HG03108 (cell line): Measurements from ENCODE around the gene COPS9.

Experiments
- ATAC-seq: cut with Tn5 transposase; IDR thresholded peaks from one replicate; pipeline ENCODE4 v1.9.1; 2021; ENCODE audit warnings: moderate library complexity; ENCODE audit not compliant: unreplicated experiment

COPS9 gene

GRCh38 chr2:240166761-240167587 lies 30.9 kb upstream of the COPS9 start:
- ATAC-seq = no peak

GRCh38 chr2:240166191-240166590 lies 30.1 kb upstream of the COPS9 start:
- ATAC-seq = no peak

GRCh38 chr2:240165661-240166060 lies 29.6 kb upstream of the COPS9 start:
- no peak for ATAC-seq

- ATAC-seq = no peak
Observed at GRCh38 chr2:240165034-240165433, 28.9 kb upstream of the COPS9 start.

GRCh38 chr2:240164586-240164985 lies 28.5 kb upstream of the COPS9 start:
- no peak for ATAC-seq

- ATAC-seq = no peak
Observed at GRCh38 chr2:240163844-240164574, 27.9 kb upstream of the COPS9 start.

GRCh38 chr2:240162939-240163714 lies 27.0 kb upstream of the COPS9 start:
- no peak for ATAC-seq

- no peak for ATAC-seq
Observed at GRCh38 chr2:240162531-240162930, 26.4 kb upstream of the COPS9 start.

GRCh38 chr2:240162032-240162431 lies 25.9 kb upstream of the COPS9 start:
- no peak for ATAC-seq

- no peak for ATAC-seq
Observed at GRCh38 chr2:240161087-240161750, 25.1 kb upstream of the COPS9 start.

GRCh38 chr2:240160291-240161086 lies 24.4 kb upstream of the COPS9 start:
- no peak for ATAC-seq

GRCh38 chr2:240159251-240159839 lies 23.2 kb upstream of the COPS9 start:
- no peak for ATAC-seq

GRCh38 chr2:240157147-240157470 lies 21.0 kb upstream of the COPS9 start:
- no peak for ATAC-seq

- ATAC-seq = no peak
Observed at GRCh38 chr2:240156435-240157146, 20.5 kb upstream of the COPS9 start.

- no peak for ATAC-seq
Observed at GRCh38 chr2:240155745-240156390, 19.8 kb upstream of the COPS9 start.

- no peak for ATAC-seq
Observed at GRCh38 chr2:240155048-240155744, 19.1 kb upstream of the COPS9 start.

GRCh38 chr2:240154606-240155005 lies 18.5 kb upstream of the COPS9 start:
- no peak for ATAC-seq

- ATAC-seq = no peak
Observed at GRCh38 chr2:240153418-240153817, 17.3 kb upstream of the COPS9 start.
